Gastroesophageal sphincter (tissue), 4 donors: ENCODE data around the gene NOP53. TPM values are rescaled to one million over a fixed set of nuclear protein-coding genes. Genes with fewer than 3 reads are reported as not detected.
"Not testable (repeated sequence)": the region's sequence is repeated elsewhere in the genome, so short reads cannot be mapped to it uniquely, and the experiment has no call there.

ENCODE experiments used
- ATAC-seq: fragments of 150-250 bp; one replicate; pipeline ENCODE4 v1.9.1; 2016; ENCODE audit warnings: mild to moderate bottlenecking, moderate library complexity
- H3K27ac ChIP-seq, 4 donors: fragments of 200-600 bp; sonication (generic) in 3 of 4; 1 replicate in 3 of 4; 2 replicates in 1 of 4; pipeline ENCODE4 v1.5.1; 2016 to 2019
- H3K27me3 ChIP-seq: fragments of 200-600 bp; sonication (generic); one replicate; pipeline ENCODE4 v1.5.1; 2019
- H3K36me3 ChIP-seq, 2 donors: fragments of 200-600 bp; sonication (generic); one replicate each; pipeline ENCODE4 v1.5.1; 2019; ENCODE audit warnings: control low read depth in 1 of 2
- H3K4me1 ChIP-seq, 3 donors: fragments of 200-600 bp; sonication (generic); 1 replicate in 2 of 3; 2 replicates in 1 of 3; pipeline ENCODE4 v1.5.1; 2016 to 2019; ENCODE audit warnings: control low read depth in 2 of 3
- H3K4me3 ChIP-seq, 2 donors: fragments of 200-600 bp; sonication (generic); one replicate each; pipeline ENCODE4 v1.5.1; 2019; ENCODE audit warnings: mild to moderate bottlenecking in 1 of 2, moderate library complexity in 1 of 2
- H3K9me3 ChIP-seq, 3 donors: fragments of 200-600 bp; sonication (generic); one replicate each; pipeline ENCODE4 v1.5.1; 2017 to 2019; ENCODE audit warnings: control low read depth in 2 of 3
- CTCF ChIP-seq, 4 experiments: fragments of 200-600 bp in 2 of 4; fragments of 450-650 bp in 2 of 4; sonication (generic) in 1 of 4; IDR thresholded peaks; one replicate each; pipeline ENCODE4 v1.5.1; 2017 to 2019; ENCODE audit warnings: antibody characterized with exemption in 4 of 4, mild to moderate bottlenecking in 2 of 4, moderate library complexity in 2 of 4
- EP300 ChIP-seq: sonication (generic); formaldehyde crosslinking; IDR thresholded peaks from one replicate; pipeline ENCODE4 v1.6.1; 2017; ENCODE audit warnings: antibody characterized with exemption, mild to moderate bottlenecking
- POLR2A ChIP-seq, 2 donors: fragments of 450-650 bp; IDR thresholded peaks; one replicate each; pipeline ENCODE4 v1.6.1; 2017; ENCODE audit warnings: antibody characterized with exemption in 2 of 2, mild to moderate bottlenecking in 2 of 2, moderate library complexity in 1 of 2
- POLR2AphosphoS5 ChIP-seq: sonication (generic); formaldehyde crosslinking; IDR thresholded peaks from one replicate; pipeline ENCODE4 v1.6.1; 2017; ENCODE audit warnings: antibody characterized with exemption
- WGBS, 2 donors: methylation state at CpG; one replicate each; pipeline ENCODE4 v1.1.5; 2018; ENCODE audit warnings: low coverage in 1 of 2; 5-methylcytosine and 5-hydroxymethylcytosine counted together
- total RNA-seq, 4 donors: library from RNA; depleted of rRNA; stranded (reverse); fragments of >200 nt; gene quantifications; one replicate each; pipeline ENCODE4 v1.1.0, GENCODE V29; 2016

NOP53 gene
- total RNA-seq, 4 donors from 2014 or later, result 332 to 592 (median 362) TPM

GRCh38 chr19:47798904-47799266 lies 53.5 kb downstream of the NOP53 start:
- Histone ChIP-seq H3K27me3 (no peaks in the 10 kb centered on the region), H3K4me3 (no peak overlapping the region), H3K36me3 (no peaks in the 10 kb centered on the region), H3K9me3 (no peaks in the 10 kb centered on the region), H3K4me1 (no peaks in the 10 kb centered on the region), H3K27ac (no peak overlapping the region)
- TF ChIP-seq POLR2A (IDR thresholded peaks at IDR 0.05) (no peak), POLR2AphosphoS5 (no peak), EP300 (no peak)
- 73 to 86% methylated on average over 1 to 4 of the region's 4 CpGs for WGBS, 2 donors
- no peak for ATAC-seq

- Histone ChIP-seq H3K27ac (no peak overlapping the region), H3K9me3 (no peaks in the 10 kb centered on the region), H3K4me3 (no peak overlapping the region), H3K27me3 (no peaks in the 10 kb centered on the region), H3K4me1 (no peaks in the 10 kb centered on the region), H3K36me3 (no peaks in the 10 kb centered on the region)
- ATAC-seq, result no peak
- TF ChIP-seq CTCF (IDR thresholded peaks at IDR 0.05), result no peak
- no peak for TF ChIP-seq POLR2A (IDR thresholded peaks at IDR 0.05)
- no peak for TF ChIP-seq POLR2AphosphoS5
- no peak for TF ChIP-seq EP300
- 88 to 90% methylated on average over 1 to 2 of the region's 4 CpGs for WGBS, 2 donors
Measured at GRCh38 chr19:47801270-47801669, 55.9 kb downstream of the NOP53 start.

GRCh38 chr19:47802521-47803043 lies 57.2 kb downstream of the NOP53 start:
- H3K27ac ChIP-seq, result no peak overlapping the region
- no peaks in the 10 kb centered on the region for H3K27me3 ChIP-seq
- no peaks in the 10 kb centered on the region for H3K36me3 ChIP-seq
- WGBS, 2 donors, result 100% methylated on average over 2 of the region's 25 CpGs; no CpG with 5 or more reads in 1 of the 2 donors
- H3K4me1 ChIP-seq, result no peaks in the 10 kb centered on the region
- H3K4me3 ChIP-seq, result no peak overlapping the region
- ATAC-seq, result no peak
- no peak for TF ChIP-seq EP300
- no peak for TF ChIP-seq POLR2AphosphoS5
- no peak for TF ChIP-seq POLR2A (IDR thresholded peaks at IDR 0.05)
- TF ChIP-seq CTCF (IDR thresholded peaks at IDR 0.05), result no peak
- H3K9me3 ChIP-seq, result no peaks in the 10 kb centered on the region

GRCh38 chr19:47803148-47803547 lies 57.8 kb downstream of the NOP53 start:
- H3K4me3 ChIP-seq, ATAC-seq, H3K36me3 ChIP-seq, H3K4me1 ChIP-seq, H3K27ac ChIP-seq, H3K9me3 ChIP-seq, H3K27me3 ChIP-seq: not testable (repeated sequence)
- no CpG with 5 or more reads among the region's 21 CpGs for WGBS, 2 donors

- H3K36me3 ChIP-seq, ATAC-seq, H3K4me1 ChIP-seq, H3K27me3 ChIP-seq, H3K4me3 ChIP-seq, H3K27ac ChIP-seq, H3K9me3 ChIP-seq: not testable (repeated sequence)
- no CpG with 5 or more reads among the region's 12 CpGs for WGBS, 2 donors
Measured at GRCh38 chr19:47803671-47804070, 58.3 kb downstream of the NOP53 start.

- not testable (repeated sequence) for H3K4me3 ChIP-seq, ATAC-seq, H3K9me3 ChIP-seq, H3K27me3 ChIP-seq, H3K27ac ChIP-seq, H3K36me3 ChIP-seq, H3K4me1 ChIP-seq
- 80% methylated on average over 1 of the region's 5 CpGs; no CpG with 5 or more reads in 1 of the 2 donors for WGBS, 2 donors
Measured at GRCh38 chr19:47804451-47804850, 59.1 kb downstream of the NOP53 start, which contains the start of gene TPRX1. Gene TPRX1 (minus strand): TSS chr19:47804551. CDS start chr19:47804539, 12 bp downstream.

- TF ChIP-seq POLR2AphosphoS5, result no peak
- TF ChIP-seq EP300, result no peak
- TF ChIP-seq POLR2A (IDR thresholded peaks at IDR 0.05), result no peak
- TF ChIP-seq CTCF (IDR thresholded peaks at IDR 0.05), result no peak
- no peaks in the 10 kb centered on the region for H3K4me1 ChIP-seq
- 71 to 82% methylated on average over 7 to 8 of the region's 10 CpGs for WGBS, 2 donors
Measured at GRCh38 chr19:47805313-47805712, 60.0 kb downstream of the NOP53 start.

More at GRCh38 chr19:47805313-47805712, 60.0 kb downstream of the NOP53 start:
- Histone ChIP-seq H3K36me3 (no peaks in the 10 kb centered on the region), H3K27ac (no peak overlapping the region), H3K9me3 (no peaks in the 10 kb centered on the region), H3K4me3 (no peak overlapping the region), H3K27me3 (no peaks in the 10 kb centered on the region)
- ATAC-seq, result no peak
